COLO829 (cell line): Measurements from ENCODE around the gene CRIP3.
"Not testable (repeated sequence)": the region's sequence is repeated elsewhere in the genome, so short reads cannot be mapped to it uniquely, and the experiment has no call there.

Experiments used
- DNase-seq: peaks from one replicate; pipeline ENCODE4 v3.0.0; 2012; ENCODE audit warnings: low spot score

The CRIP3 gene

GRCh38 chr6:43306086-43306485, 2.5 kb downstream of the CRIP3 start:
- no peak for DNase-seq

GRCh38 chr6:43304882-43305281, 3.7 kb downstream of the CRIP3 start:
- no peak for DNase-seq

- DNase-seq, result no peak
Observed at GRCh38 chr6:43304361-43304760, 4.3 kb downstream of the CRIP3 start.

DNA sequence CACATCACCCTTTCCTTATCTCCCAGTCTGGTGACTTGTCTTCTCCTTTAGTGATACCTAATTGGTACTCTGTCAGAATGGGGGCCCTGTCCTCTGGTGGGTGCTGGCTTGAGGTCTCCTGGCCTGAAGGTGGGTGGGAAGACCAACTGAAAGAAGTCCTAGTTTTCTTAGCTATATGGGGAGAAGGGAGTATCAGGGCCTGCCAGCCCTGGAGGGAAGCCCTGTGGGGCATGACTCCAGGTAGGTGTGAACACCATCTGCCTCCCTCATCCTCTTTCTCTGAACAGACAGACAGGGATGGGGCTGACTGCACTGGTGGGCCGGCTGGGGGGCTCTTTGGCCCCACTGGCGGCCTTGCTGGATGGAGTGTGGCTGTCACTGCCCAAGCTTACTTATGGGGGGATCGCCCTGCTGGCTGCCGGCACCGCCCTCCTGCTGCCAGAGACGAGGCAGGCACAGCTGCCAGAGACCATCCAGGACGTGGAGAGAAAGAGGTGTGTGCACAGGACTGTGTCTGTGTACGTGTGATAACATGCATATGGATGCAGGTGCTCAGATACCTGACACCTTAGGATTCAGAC, 4.8 kb downstream of the CRIP3 start:
- no peak for DNase-seq

- not testable (repeated sequence) for DNase-seq
Observed at GRCh38 chr6:43303006-43303405, 5.6 kb downstream of the CRIP3 start.

DNA sequence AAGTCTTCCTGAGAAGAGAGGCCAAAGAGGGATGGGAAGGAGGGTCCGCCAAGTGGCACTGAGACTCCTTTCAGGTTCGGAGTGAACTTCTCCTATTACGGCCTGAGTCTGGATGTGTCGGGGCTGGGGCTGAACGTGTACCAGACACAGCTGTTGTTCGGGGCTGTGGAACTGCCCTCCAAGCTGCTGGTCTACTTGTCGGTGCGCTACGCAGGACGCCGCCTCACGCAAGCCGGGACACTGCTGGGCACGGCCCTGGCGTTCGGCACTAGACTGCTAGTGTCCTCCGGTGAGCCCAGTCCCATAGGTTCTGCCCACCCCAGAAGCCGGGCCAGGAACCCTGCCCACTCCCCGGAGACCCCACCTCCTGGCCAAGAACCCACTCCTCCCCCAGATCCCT, 6.5 kb downstream of the CRIP3 start:
- DNase-seq, result no peak

DNA sequence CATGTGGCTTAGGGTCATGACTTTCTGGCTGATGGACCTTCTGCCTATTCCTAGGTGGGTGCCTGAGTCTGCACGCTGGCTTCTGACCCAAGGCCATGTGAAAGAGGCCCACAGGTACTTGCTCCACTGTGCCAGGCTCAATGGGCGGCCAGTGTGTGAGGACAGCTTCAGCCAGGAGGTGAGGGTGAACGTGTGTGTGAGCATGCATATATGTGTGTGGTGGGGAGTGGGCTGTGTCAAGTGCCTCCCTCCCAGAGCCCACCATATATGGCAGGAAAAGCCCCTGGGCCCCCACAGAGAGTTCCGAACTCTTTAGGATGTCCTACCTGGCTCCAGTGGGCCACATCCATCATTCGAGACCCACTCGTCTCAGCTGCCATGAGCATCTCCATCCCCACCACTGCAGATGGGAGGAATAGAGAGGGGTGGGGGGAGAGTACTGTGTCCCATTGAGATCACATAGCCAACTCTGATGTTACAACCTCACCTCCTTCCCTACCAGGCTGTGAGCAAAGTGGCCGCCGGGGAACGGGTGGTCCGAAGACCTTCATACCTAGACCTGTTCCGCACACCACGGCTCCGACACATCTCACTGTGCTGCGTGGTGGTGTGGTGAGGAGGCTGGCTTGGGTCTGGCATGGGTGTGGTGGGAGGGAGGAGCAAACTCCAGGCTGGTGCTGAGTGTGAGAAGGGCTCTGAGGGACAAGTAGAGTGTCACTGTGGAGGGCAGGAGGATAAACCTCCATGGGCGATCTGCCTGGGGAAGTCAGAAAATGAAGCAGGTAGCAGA, 7.3 kb downstream of the CRIP3 start:
- no peak for DNase-seq

GRCh38 chr6:43299338-43300293, 9.0 kb downstream of the CRIP3 start:
- DNase-seq, result no peak

- no peak for DNase-seq
Observed at GRCh38 chr6:43298565-43299337, 9.9 kb downstream of the CRIP3 start.

- no peak for DNase-seq
Observed at GRCh38 chr6:43297644-43298564, 10.7 kb downstream of the CRIP3 start, which contains the start of gene SLC22A7. TSS of gene SLC22A7 (plus strand) at chr6:43298260. CDS start at chr6:43298359, 99 bp downstream.

DNA sequence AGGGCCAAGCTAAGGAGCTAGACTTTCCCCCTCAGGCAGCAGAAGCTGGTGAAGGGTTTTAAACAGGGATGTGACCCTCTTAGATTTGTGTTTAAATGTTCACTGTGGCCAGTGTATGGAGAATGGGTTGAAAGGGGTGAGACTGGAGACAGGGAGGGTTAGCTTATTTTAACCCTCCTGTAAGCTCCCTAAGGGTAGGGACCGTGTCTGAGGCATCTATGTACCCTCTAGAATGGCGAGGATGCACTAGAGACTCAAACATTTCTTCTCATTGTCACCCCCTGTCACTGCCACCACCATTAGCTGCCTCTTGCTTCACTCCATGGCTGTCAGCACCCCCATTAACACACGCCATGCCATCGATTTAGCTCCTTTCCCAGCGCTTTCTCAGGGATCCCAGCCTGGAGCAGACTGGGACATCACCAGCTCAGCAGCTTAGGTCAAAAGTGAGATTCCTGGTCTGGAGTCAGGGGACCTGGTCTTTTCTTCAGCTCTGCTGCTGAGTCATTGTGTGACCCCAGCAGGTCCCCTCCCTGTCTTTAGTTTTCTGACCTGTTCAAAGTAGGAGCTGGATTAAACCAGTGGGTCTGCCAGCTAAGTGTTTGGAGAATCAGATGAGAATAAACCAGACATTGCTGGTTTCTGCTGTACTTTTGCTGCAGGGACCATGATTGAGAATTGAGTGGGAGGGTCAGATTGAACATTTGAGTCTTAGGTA, 11.7 kb downstream of the CRIP3 start:
- DNase-seq, result no peak

- no peak for DNase-seq
Observed at GRCh38 chr6:43295456-43295855, 13.2 kb downstream of the CRIP3 start.

GRCh38 chr6:43294536-43294935, 14.1 kb downstream of the CRIP3 start:
- no peak for DNase-seq

- no peak for DNase-seq
Observed at GRCh38 chr6:43293698-43294097, 14.9 kb downstream of the CRIP3 start.

- DNase-seq, result no peak
Observed at GRCh38 chr6:43292763-43293318, 15.8 kb downstream of the CRIP3 start.

DNA sequence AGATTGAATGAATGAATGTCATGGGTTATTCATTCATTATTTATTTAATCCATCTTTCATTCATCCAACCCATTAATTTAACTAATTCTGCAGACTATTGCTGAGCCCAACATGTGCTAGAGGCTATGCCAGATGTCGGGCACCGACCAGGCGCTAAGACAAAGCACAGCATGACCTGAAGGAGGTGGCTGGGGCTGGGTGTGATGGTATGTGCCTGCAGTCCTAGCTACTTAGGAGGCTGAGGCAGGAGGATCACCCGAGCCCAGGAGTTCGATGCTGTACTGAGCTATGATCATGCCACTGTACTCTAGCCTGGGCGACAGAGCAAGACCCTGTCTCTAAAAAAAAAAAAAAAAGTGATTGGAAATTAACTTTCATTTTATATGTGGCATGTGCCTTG, 16.3 kb downstream of the CRIP3 start:
- DNase-seq, result no peak

- DNase-seq, result no peak
Observed at GRCh38 chr6:43291708-43292107, 16.9 kb downstream of the CRIP3 start.

- no peak for DNase-seq
Observed at GRCh38 chr6:43290905-43291355, 17.7 kb downstream of the CRIP3 start.

GRCh38 chr6:43290339-43290904, 18.2 kb downstream of the CRIP3 start:
- DNase-seq, result no peak
